SK-MEL-5 (cell line): Measurements from ENCODE around the gene PPP1R12B. TPM values are rescaled to one million over a fixed set of nuclear protein-coding genes. Genes with fewer than 3 reads are reported as not detected.
"Not testable (repeated sequence)": the region's sequence is repeated elsewhere in the genome, so short reads cannot be mapped to it uniquely, and the experiment has no call there.

Experiments
- DNase-seq: peaks from one replicate; pipeline ENCODE4 v3.0.0-alpha.2; 2016; ENCODE audit warnings: low read depth, low spot score
- in situ Hi-C: cut with HindIII; loops from 2 replicates; pipeline ENCODE4 v1.10.0; 2016; ENCODE audit warnings: low sequenced_read_pairs, high pct_unique_total_duplicates, low pct_unique_long_range_greater_than_20kb
- total RNA-seq: library from RNA; depleted of rRNA; stranded (reverse); fragments of >200 nt; shearing (Covaris generic); gene quantifications from 2 replicates; pipeline ENCODE4 v1.2.3, GENCODE V29; 2014

PPP1R12B gene
- total RNA-seq, 1 experiment from 2014 or later, result 18.6 TPM

DNA sequence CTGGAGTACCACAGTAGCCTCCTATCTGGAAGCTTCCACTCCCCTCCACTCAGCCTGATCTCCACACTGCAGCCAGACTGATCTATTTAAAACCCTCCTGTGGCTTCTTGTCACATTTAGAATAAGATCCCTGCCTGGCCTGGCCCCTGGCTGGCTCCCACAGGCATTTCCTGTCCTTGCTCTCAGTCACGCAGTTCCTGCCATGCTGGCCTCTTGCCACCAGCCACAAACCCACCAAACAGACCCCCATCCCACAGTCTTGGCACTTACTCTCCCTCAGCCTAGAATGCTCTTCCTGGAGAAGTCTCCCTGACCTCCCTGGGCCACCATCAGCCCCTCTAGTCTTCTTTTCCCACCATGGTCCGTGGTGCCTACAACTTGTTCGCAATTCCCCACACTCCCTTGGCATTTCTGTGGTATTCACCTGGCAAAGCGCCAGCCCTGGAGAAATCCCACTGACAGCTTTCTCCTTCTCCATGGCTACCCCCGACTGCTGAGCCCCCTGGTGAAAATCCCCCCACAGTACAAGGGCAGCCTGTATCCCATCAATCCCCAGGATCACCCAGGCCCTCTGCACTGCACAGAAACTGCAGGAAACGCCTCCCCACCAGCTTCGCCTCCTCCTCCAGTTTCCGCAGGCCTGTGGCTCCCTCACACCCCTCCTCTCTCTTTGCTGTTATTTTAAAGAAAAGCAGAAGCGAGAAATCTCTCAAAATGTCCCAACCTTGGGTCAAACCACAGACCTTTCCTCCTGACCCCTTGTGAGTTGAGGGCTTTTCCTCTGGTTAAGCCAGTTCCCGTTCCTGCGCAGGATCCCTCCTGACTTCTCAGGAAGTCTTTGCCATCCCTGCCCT, 267.2 kb downstream of the PPP1R12B start:
- peak; percentile 48 for DNase-seq
- in situ Hi-C loops, result no loop called here

GRCh38 chr1:202616355-202616915, 267.9 kb downstream of the PPP1R12B start:
- in situ Hi-C loops, result no loop called here
- no peak for DNase-seq

GRCh38 chr1:202619012-202619411, 270.5 kb downstream of the PPP1R12B start:
- in situ Hi-C loops, result not testable (repeated sequence)

GRCh38 chr1:202619505-202619904, 271.0 kb downstream of the PPP1R12B start:
- in situ Hi-C loops, result no loop called here
- no peak for DNase-seq

More at GRCh38 chr1:202619012-202619411, 270.5 kb downstream of the PPP1R12B start:
- not testable (repeated sequence) for DNase-seq

GRCh38 chr1:202620036-202620435, 271.5 kb downstream of the PPP1R12B start:
- in situ Hi-C loops, DNase-seq: not testable (repeated sequence)

GRCh38 chr1:202621446-202621845, 272.9 kb downstream of the PPP1R12B start:
- in situ Hi-C loops, result no loop called here
- no peak for DNase-seq

- DNase-seq, result no peak
- in situ Hi-C loops, result no loop called here
Observed at GRCh38 chr1:202622388-202622787, 273.9 kb downstream of the PPP1R12B start.

GRCh38 chr1:202623075-202623474, 274.6 kb downstream of the PPP1R12B start:
- in situ Hi-C loops, result no loop called here
- DNase-seq, result no peak

DNA sequence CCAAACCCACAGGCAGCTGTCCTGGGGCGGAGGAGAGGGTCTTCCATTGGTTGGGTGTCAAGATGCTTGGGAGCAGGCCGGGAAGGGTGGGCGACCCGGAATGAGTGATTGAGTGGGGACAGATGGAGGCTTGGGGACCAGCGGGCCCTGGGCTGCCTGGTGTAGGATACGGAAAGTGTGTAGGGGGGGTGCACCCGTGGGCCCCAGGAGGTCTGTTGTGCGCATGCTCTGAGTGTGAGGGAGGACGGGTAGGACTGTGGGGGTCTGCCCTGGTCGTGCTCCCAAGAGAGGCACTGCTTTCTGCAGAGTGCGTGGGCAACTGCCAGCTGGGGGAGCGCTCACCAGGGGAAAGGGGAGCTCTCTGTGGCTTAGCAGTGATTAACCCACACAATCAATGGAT, 275.0 kb downstream of the PPP1R12B start:
- in situ Hi-C loops, DNase-seq: not testable (repeated sequence)

DNA sequence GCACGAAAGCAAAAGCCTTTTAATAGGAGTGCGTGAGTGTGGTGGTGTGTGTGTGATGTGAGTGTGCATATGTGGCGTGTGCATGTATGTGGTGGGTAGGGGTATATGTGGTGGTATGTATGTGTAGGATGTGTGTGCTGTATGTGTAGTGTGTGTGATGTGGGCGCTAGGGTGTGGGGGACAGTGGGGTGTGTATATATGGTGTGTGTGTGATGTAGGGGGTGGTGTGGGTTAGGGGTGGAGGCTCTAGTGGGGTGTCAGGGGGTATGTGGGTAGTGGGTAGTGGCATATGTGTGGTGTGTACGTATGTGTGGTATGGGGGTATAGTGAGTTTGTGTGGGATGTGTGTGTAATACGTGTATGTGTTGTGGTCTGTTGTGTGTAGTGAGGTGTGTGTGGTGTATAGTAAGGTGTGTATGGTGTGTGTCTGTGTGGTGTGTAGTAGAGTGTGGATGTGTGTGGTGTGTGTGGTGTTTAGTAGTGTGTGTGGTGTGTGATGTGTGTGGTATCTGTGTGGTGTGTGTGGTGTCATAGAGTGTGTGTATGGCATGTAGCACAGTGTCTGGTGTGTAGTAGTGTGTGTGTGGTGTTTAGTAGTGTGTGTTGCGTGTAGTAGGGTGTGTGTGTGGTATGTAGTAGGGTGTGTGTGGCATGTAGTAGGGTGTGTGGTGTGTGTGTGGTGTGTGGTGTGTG, 275.7 kb downstream of the PPP1R12B start:
- DNase-seq, result no peak
- in situ Hi-C loops, result no loop called here

- in situ Hi-C loops, result no loop called here
Observed at GRCh38 chr1:202624781-202625108, 276.2 kb downstream of the PPP1R12B start.

GRCh38 chr1:202625416-202626360, 277.2 kb downstream of the PPP1R12B start:
- in situ Hi-C loops, result no loop called here
- peak; percentile 74 for DNase-seq

More at GRCh38 chr1:202624781-202625108, 276.2 kb downstream of the PPP1R12B start:
- DNase-seq, result no peak

GRCh38 chr1:202627036-202627435, 278.5 kb downstream of the PPP1R12B start:
- DNase-seq, result not testable (repeated sequence)

GRCh38 chr1:202627841-202628565, 279.5 kb downstream of the PPP1R12B start:
- in situ Hi-C loops, result no loop called here

More at GRCh38 chr1:202627036-202627435, 278.5 kb downstream of the PPP1R12B start:
- in situ Hi-C loops, result not testable (repeated sequence)

GRCh38 chr1:202628646-202629215, 280.2 kb downstream of the PPP1R12B start:
- DNase-seq, result no peak
- in situ Hi-C loops, result no loop called here

More at GRCh38 chr1:202627841-202628565, 279.5 kb downstream of the PPP1R12B start:
- no peak for DNase-seq

DNA sequence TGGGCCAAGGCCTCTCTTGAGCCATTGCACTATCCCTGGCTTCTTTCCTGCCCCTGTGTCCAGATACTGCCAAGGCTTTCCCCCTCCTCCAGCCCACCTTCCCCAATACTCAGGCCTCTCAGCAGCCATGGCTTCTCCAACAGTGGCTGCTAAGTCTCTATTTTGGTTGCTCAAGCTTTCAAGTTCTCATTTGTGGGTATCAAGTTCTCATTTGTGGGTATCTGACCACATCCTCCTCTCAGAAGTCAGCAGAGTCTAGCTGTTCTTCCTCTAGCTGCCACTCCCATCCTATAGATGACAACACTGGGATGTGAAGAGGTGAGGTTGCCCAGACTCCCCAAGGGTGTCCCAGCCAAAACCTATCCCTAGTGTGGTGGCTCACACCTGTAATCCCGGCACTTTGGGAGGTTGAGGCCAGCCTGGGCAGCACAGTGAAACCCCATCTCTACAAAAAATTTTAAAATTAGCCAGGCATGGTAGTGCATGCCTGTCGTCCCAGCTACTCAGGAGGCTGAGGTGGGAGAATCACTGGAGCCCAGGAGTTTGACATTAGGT, 280.8 kb downstream of the PPP1R12B start:
- DNase-seq, in situ Hi-C loops: not testable (repeated sequence)
